H1 (cell line): ENCODE data around the gene CEP57. TPM values are rescaled to one million over a fixed set of nuclear protein-coding genes. Genes with fewer than 3 reads are reported as not detected.
"Not testable (repeated sequence)": the region's sequence is repeated elsewhere in the genome, so short reads cannot be mapped to it uniquely, and the experiment has no call there.

Experiments
- CTCF ChIA-PET: fragments of 300-600 bp; sonication (Branson Sonifier 250); formaldehyde crosslinking; loops from one replicate; lab custom pipeline; 2021; ENCODE audit not compliant: partially characterized antibody; lab: Charles Lee
- POLR2A ChIA-PET: fragments of 300-600 bp; sonication (Branson Sonifier 250); formaldehyde crosslinking; loops from one replicate; lab custom pipeline; 2021; ENCODE audit warnings: inconsistent platforms; ENCODE audit not compliant: partially characterized antibody; lab: Charles Lee
- DNase-seq, 2 experiments: peaks; one replicate each; pipeline versions ENCODE4 v3.0.0 to v3.0.0-alpha.2; 2010 to 2022; ENCODE audit warnings: low spot score in 2 of 2, low read depth in 1 of 2, mixed read lengths in 1 of 2
- FAIRE-seq: peaks from 2 replicates; lab custom pipeline; 2011; peaks lifted over from hg19 to GRCh38; lab: Jason Lieb, UNC
- H2AFZ ChIP-seq: 2 replicates; pipeline ENCODE4 v1.8.1; 2012; ENCODE audit warnings: low read length, inconsistent platforms
- H2AK5ac ChIP-seq: 2 replicates; pipeline ENCODE4 v1.6.1; 2013; ENCODE audit warnings: low read depth, low read length
- H2BK120ac ChIP-seq: replicated peaks from 2 replicates; pipeline ENCODE3; 2013; ENCODE audit warnings: low read depth, low read length, inconsistent platforms
- H2BK12ac ChIP-seq: 2 replicates; pipeline ENCODE4 v1.6.1; 2013; ENCODE audit warnings: low read depth, low read length
- H2BK15ac ChIP-seq: 2 replicates; pipeline ENCODE4 v1.6.1; 2013; ENCODE audit warnings: low read length
- H2BK20ac ChIP-seq: 2 replicates; pipeline ENCODE4 v1.6.1; 2013; ENCODE audit warnings: low read length
- H2BK5ac ChIP-seq: 2 replicates; pipeline ENCODE4 v1.6.1; 2013; ENCODE audit warnings: low read depth, low read length
- H3K14ac ChIP-seq: 2 replicates; pipeline ENCODE4 v1.6.1; 2013; ENCODE audit warnings: inconsistent platforms; ENCODE audit not compliant: insufficient read length
- H3K18ac ChIP-seq: 2 replicates; pipeline ENCODE4 v1.6.1; 2013; ENCODE audit warnings: low read length; ENCODE audit errors: extremely low read depth
- H3K23ac ChIP-seq: 2 replicates; pipeline ENCODE4 v1.6.1; 2013; ENCODE audit warnings: inconsistent platforms; ENCODE audit not compliant: insufficient read length
- H3K23me2 ChIP-seq: 2 replicates; pipeline ENCODE4 v1.6.1; 2013; ENCODE audit warnings: low read depth, low read length
- H3K27ac ChIP-seq: 2 replicates; pipeline ENCODE4 v1.6.1; 2011; ENCODE audit warnings: low read depth, low read length, inconsistent platforms
- H3K27me3 ChIP-seq, 4 experiments: replicated peaks in 1 of 4; 1 replicate in 1 of 4; 2 replicates in 3 of 4; pipeline versions ENCODE4 v1.6.1 to v1.8.1; 2011 to 2013; ENCODE audit warnings: low read length in 3 of 4, mild to moderate bottlenecking in 3 of 4, inconsistent platforms in 2 of 4, mixed read lengths in 2 of 4, moderate library complexity in 1 of 4; ENCODE audit not compliant: control insufficient read depth in 3 of 4, insufficient read depth in 3 of 4; ENCODE audit errors: extremely low read depth in 1 of 4
- H3K36me3 ChIP-seq, 4 experiments: 2 replicates each; pipeline versions ENCODE4 v1.6.1 to v1.8.1; 2011 to 2013; ENCODE audit warnings: mild to moderate bottlenecking in 4 of 4, low read length in 3 of 4, moderate library complexity in 2 of 4, control low read depth in 1 of 4, inconsistent platforms in 1 of 4; ENCODE audit not compliant: insufficient read depth in 4 of 4, control insufficient read depth in 2 of 4
- H3K4ac ChIP-seq: replicated peaks from 2 replicates; pipeline ENCODE3; 2013; ENCODE audit warnings: low read length, low read depth, mixed read lengths, inconsistent platforms; ENCODE audit not compliant: insufficient read length
- H3K4me1 ChIP-seq, 4 experiments: replicated peaks in 1 of 4; 1 replicate in 1 of 4; 2 replicates in 3 of 4; pipeline versions ENCODE4 v1.6.1 to v1.8.1; 2011 to 2013; ENCODE audit warnings: low read length in 3 of 4, inconsistent platforms in 2 of 4, mixed read lengths in 1 of 4; ENCODE audit not compliant: insufficient read depth in 4 of 4, control insufficient read depth in 3 of 4
- H3K4me2 ChIP-seq, 2 experiments: 2 replicates each; pipeline versions ENCODE4 v1.6.1 to v1.8.1; 2011 to 2013; ENCODE audit warnings: low read depth in 2 of 2, low read length in 2 of 2, control low read depth in 1 of 2, inconsistent platforms in 1 of 2, mild to moderate bottlenecking in 1 of 2; ENCODE audit not compliant: insufficient read depth in 1 of 2
- H3K4me3 ChIP-seq, 4 experiments: fragments of 200-600, 300-600 bp in 1 of 4; sonication (generic), shearing (Covaris generic), sonication (Bioruptor Twin) in 1 of 4; 2 replicates each; pipeline versions ENCODE4 v1.5.1 to v1.8.1; 2011 to 2016; ENCODE audit warnings: low read length in 4 of 4, low read depth in 3 of 4, control low read depth in 2 of 4, inconsistent platforms in 2 of 4, mild to moderate bottlenecking in 2 of 4, mixed read lengths in 1 of 4, moderate library complexity in 1 of 4; ENCODE audit not compliant: insufficient read depth in 2 of 4; ENCODE audit errors: extremely low read depth in 1 of 4
- H3K56ac ChIP-seq: replicated peaks from 2 replicates; pipeline ENCODE3; 2013; ENCODE audit warnings: low read depth, mild to moderate bottlenecking, mixed read lengths, low read length, inconsistent platforms; ENCODE audit not compliant: insufficient read length
- H3K79me1 ChIP-seq: 2 replicates; pipeline ENCODE4 v1.6.1; 2013; ENCODE audit warnings: low read depth, low read length, control low read depth
- H3K79me2 ChIP-seq, 2 experiments: 2 replicates each; pipeline versions ENCODE4 v1.6.1 to v1.8.1; 2012 to 2013; ENCODE audit warnings: low read length in 2 of 2, mild to moderate bottlenecking in 2 of 2, inconsistent platforms in 1 of 2; ENCODE audit not compliant: insufficient read depth in 2 of 2, control insufficient read depth in 1 of 2
- H3K9ac ChIP-seq, 4 experiments: replicated peaks in 1 of 4; 1 replicate in 1 of 4; 2 replicates in 3 of 4; pipeline versions ENCODE4 v1.6.1 to v1.8.1; 2011 to 2013; ENCODE audit warnings: low read depth in 3 of 4, low read length in 3 of 4, control low read depth in 2 of 4, mild to moderate bottlenecking in 2 of 4, moderate library complexity in 2 of 4, inconsistent platforms in 1 of 4; ENCODE audit errors: extremely low read depth in 1 of 4
- H3K9me3 ChIP-seq, 2 experiments: 2 replicates each; pipeline versions ENCODE4 v1.6.1 to v1.8.1; 2012 to 2013; ENCODE audit warnings: mild to moderate bottlenecking in 2 of 2, moderate library complexity in 2 of 2, control low read depth in 1 of 2, inconsistent platforms in 1 of 2, low read depth in 1 of 2, low read length in 1 of 2, mixed read lengths in 1 of 2; ENCODE audit not compliant: insufficient read depth in 2 of 2
- H4K20me1 ChIP-seq, 2 experiments: replicated peaks in 1 of 2; 2 replicates each; pipeline versions ENCODE3 to v1.8.1; 2011 to 2013; ENCODE audit warnings: inconsistent platforms in 2 of 2, low read length in 2 of 2, mild to moderate bottlenecking in 1 of 2; ENCODE audit not compliant: insufficient read depth in 2 of 2, control insufficient read depth in 1 of 2
- H4K5ac ChIP-seq: 2 replicates; pipeline ENCODE4 v1.6.1; 2013; ENCODE audit warnings: low read length, low read depth, mixed read lengths, inconsistent platforms; ENCODE audit not compliant: insufficient read length
- H4K8ac ChIP-seq: 2 replicates; pipeline ENCODE4 v1.8.0; 2013; ENCODE audit warnings: mild to moderate bottlenecking, moderate library complexity, low read length, inconsistent platforms; ENCODE audit not compliant: insufficient read depth; ENCODE audit errors: extremely low read depth
- H4K91ac ChIP-seq: replicated peaks from 2 replicates; pipeline ENCODE3; 2013; ENCODE audit warnings: low read length, mixed read lengths, inconsistent platforms; ENCODE audit not compliant: insufficient read length
- WGBS, 2 experiments: shearing (Covaris generic) in 1 of 2; methylation state at CpG; one replicate each; pipeline versions ENCODE4 v1.1.6 to v1.1.7; 2013 to 2015; ENCODE audit warnings: low lambda C conversion rate in 2 of 2, mixed read lengths in 2 of 2, inconsistent platforms in 1 of 2, low coverage in 1 of 2, missing lambda C conversion rate in 1 of 2; ENCODE audit not compliant: insufficient replicate concordance in 2 of 2, insufficient coverage in 1 of 2, insufficient read length in 1 of 2; ENCODE audit errors: extremely low coverage in 1 of 2, missing lambda C conversion rate in 1 of 2; 5-methylcytosine and 5-hydroxymethylcytosine counted together
- polyA plus RNA-seq, 7 experiments: library from polyadenylated mRNA; depleted of rRNA in 3 of 7; stranded (reverse) in 5 of 7; unstranded in 2 of 7; fragments of >200 nt in 5 of 7; fragments of 200-250 nt in 2 of 7; gene quantifications; 1 replicate in 5 of 7; 2 replicates in 1 of 7; 4 replicates in 1 of 7; pipeline versions ENCODE4 v1.2.1 to v1.2.3, GENCODE V29; 2011 to 2013; ENCODE audit warnings: missing spikeins in 2 of 7, mixed read lengths in 2 of 7
- total RNA-seq: library from RNA; stranded (reverse); fragmentation: NEBNext Ultra II Directional; extraction: Animal tissue kit (Norgen Biotek cat#: 25700); gene quantifications from 2 replicates; pipeline ENCODE4 v1.2.1, GENCODE V29; 2021

Gene CEP57
- total and polyA plus RNA-seq, 2 of the 8 experiments (the other 6 are each of a cell fraction or from before 2014, with no cell fraction given) = 26.3 to 72.7 TPM

DNA sequence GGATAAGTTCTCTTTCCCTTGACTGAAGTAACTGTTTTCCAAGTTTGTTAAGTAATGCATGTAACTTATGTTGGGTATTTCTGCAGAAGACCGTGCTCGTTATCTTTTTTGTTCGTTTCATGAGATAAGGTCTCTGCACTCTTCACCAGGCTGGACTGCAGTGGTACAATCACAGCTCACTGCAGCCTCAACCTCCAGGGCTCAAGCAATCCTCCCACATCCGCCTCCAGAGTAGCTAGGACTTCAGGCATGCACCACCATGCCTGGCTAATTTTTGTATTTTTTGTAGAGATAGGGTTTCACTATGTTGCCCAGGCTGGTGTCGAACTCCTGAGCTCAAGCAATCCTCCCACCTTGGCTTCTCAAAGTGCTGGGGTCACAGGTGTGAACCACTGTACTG lies 64.1 kb downstream of the CEP57 start:
- H4K8ac ChIP-seq, FAIRE-seq, H3K79me1 ChIP-seq, H3K14ac ChIP-seq, H3K27me3 ChIP-seq, H2BK5ac ChIP-seq, H2AFZ ChIP-seq, H2AK5ac ChIP-seq, H3K4ac ChIP-seq, H3K56ac ChIP-seq, H3K4me3 ChIP-seq, H3K9ac ChIP-seq, H2BK12ac ChIP-seq, POLR2A ChIA-PET, H2BK120ac ChIP-seq, H2BK20ac ChIP-seq, H4K20me1 ChIP-seq, H3K79me2 ChIP-seq, H3K4me1 ChIP-seq, H2BK15ac ChIP-seq, H3K23me2 ChIP-seq, DNase-seq, H4K5ac ChIP-seq, H3K9me3 ChIP-seq, H3K23ac ChIP-seq, H3K18ac ChIP-seq, H3K4me2 ChIP-seq, H3K27ac ChIP-seq, H4K91ac ChIP-seq: not testable (repeated sequence)
- CTCF ChIA-PET = interaction anchor here (1.4 to 2.8 kb wide), 3 partner anchors 10 to 572 kb away, joined by 3 to 10 read pairs (median 6); no protein-coding TSS in a partner anchor
- peaks cover 0 to 17% (median 3%) of the 10 kb centered on the region in 4 experiments; a peak in 3 of 8 replicates for H3K36me3 ChIP-seq
- WGBS, 2 experiments = 89% methylated on average over 5 of the region's 5 CpGs; no CpG with 5 or more reads in 1 of the 2 experiments

DNA sequence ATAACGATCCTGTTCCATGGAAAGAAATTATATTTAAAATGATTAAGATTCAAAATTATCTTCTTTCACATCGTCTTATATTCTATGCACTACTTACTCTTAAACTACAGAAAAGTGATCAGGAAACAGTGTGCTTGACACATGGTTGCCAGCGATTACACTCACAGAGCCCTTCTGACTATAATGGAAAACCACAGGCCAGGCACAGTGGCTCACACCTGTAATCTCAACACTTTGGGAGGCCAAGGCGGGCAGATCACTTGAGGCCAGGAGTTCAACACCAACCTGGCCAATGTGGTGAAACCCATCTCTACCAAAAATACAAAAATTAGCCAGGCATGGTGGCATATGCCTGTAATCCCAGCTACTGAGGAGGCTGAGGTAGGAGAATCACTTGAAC lies 69.7 kb downstream of the CEP57 start:
- H2AK5ac ChIP-seq = not testable (repeated sequence)

More for the DNA sequence above, 69.7 kb downstream of the CEP57 start:
- H3K14ac ChIP-seq, H3K27ac ChIP-seq, H3K79me1 ChIP-seq, H3K4me3 ChIP-seq, DNase-seq, H3K27me3 ChIP-seq, H2BK120ac ChIP-seq, H3K23me2 ChIP-seq, H4K20me1 ChIP-seq, H4K8ac ChIP-seq, H2BK5ac ChIP-seq, H3K18ac ChIP-seq, H3K36me3 ChIP-seq, H3K56ac ChIP-seq, H3K4me1 ChIP-seq, H3K23ac ChIP-seq, H3K4ac ChIP-seq, FAIRE-seq, H3K9me3 ChIP-seq, H2BK12ac ChIP-seq, H4K5ac ChIP-seq, H2AFZ ChIP-seq, H4K91ac ChIP-seq, H3K9ac ChIP-seq, H3K4me2 ChIP-seq, H2BK20ac ChIP-seq, H2BK15ac ChIP-seq, H3K79me2 ChIP-seq: not testable (repeated sequence)
- ChIA-PET CTCF (interaction anchor here (0.8 kb wide), 1 partner anchor 10 kb away, joined by 5 read pairs; no protein-coding TSS in a partner anchor), POLR2A (interaction anchor here (1.1 kb wide), 1 partner anchor 21 kb away, joined by 3 read pairs; no protein-coding TSS in a partner anchor)
- WGBS, 2 experiments = 95% methylated on average over 4 of the region's 4 CpGs; no CpG with 5 or more reads in 1 of the 2 experiments
